PC-9 (cell line): Measurements from ENCODE around the gene KLHDC7B. TPM values are rescaled to one million over a fixed set of nuclear protein-coding genes. Genes with fewer than 3 reads are reported as not detected.

Source experiments
- BruUV-seq: library from RNA; stranded (reverse); fragments of 400-500 nt; replicated peaks from 2 replicates; lab custom pipeline; 2021; lab: Mats Ljungman, UMichigan
- CTCF ChIA-PET: fragments of 300-600 bp; sonication (Branson Sonifier 250); formaldehyde crosslinking; loops from one replicate; lab custom pipeline; 2022; ENCODE audit warnings: antibody characterized with exemption; lab: Charles Lee
- POLR2A ChIA-PET: fragments of 300-600 bp; sonication (Branson Sonifier 250); formaldehyde crosslinking; loops from one replicate; lab custom pipeline; 2022; ENCODE audit warnings: antibody characterized with exemption; ENCODE audit not compliant: unreplicated experiment; lab: Charles Lee
- DNase-seq, 2 experiments: peaks; one replicate each; pipeline versions ENCODE4 v3.0.0 to v3.0.0-alpha.2; 2015 to 2022; ENCODE audit warnings: mixed read lengths in 1 of 2
- H2AFZ ChIP-seq: fragments of 200-600 bp; sonication (generic); 2 replicates; pipeline ENCODE4 v1.8.1; 2017; ENCODE audit warnings: antibody characterized with exemption
- H3F3A ChIP-seq: fragments of 200-600 bp; sonication (generic); 2 replicates; pipeline ENCODE4 v1.8.1; 2017; ENCODE audit warnings: antibody characterized with exemption, mild to moderate bottlenecking, low read depth; ENCODE audit not compliant: insufficient read depth
- H3K27ac ChIP-seq: fragments of 200-600 bp; sonication (generic); 2 replicates; pipeline ENCODE4 v1.6.1; 2016; ENCODE audit warnings: mixed run types
- H3K27me3 ChIP-seq: fragments of 200-600 bp; sonication (generic); 2 replicates; pipeline ENCODE4 v1.6.1; 2016; ENCODE audit warnings: low read depth, mixed run types; ENCODE audit not compliant: insufficient read depth
- H3K36me3 ChIP-seq: fragments of 200-600 bp; sonication (generic); 2 replicates; pipeline ENCODE4 v1.6.1; 2016; ENCODE audit warnings: low read depth, mixed run types
- H3K4me1 ChIP-seq: fragments of 200-600 bp; sonication (generic); replicated peaks from 2 replicates; pipeline ENCODE4 v1.6.1; 2016; ENCODE audit warnings: mixed run types; ENCODE audit not compliant: insufficient read depth
- H3K4me2 ChIP-seq: fragments of 200-600 bp; sonication (generic); 2 replicates; pipeline ENCODE4 v1.6.1; 2017; ENCODE audit warnings: mixed run types
- H3K4me3 ChIP-seq: fragments of 200-600 bp; sonication (generic); 2 replicates; pipeline ENCODE4 v1.6.1; 2016; ENCODE audit warnings: mixed run types
- H3K79me2 ChIP-seq: fragments of 200-600 bp; sonication (generic); 2 replicates; pipeline ENCODE4 v1.6.1; 2017; ENCODE audit warnings: low read depth, mixed run types
- H3K9me2 ChIP-seq: fragments of 200-600 bp; sonication (generic); 2 replicates; pipeline ENCODE4 v1.8.1; 2017; ENCODE audit warnings: mild to moderate bottlenecking; ENCODE audit not compliant: insufficient read depth
- H3K9me3 ChIP-seq: fragments of 200-600 bp; sonication (generic); 2 replicates; pipeline ENCODE4 v1.8.1; 2016; ENCODE audit warnings: low read depth; ENCODE audit not compliant: insufficient read depth
- H4K20me1 ChIP-seq: fragments of 200-600 bp; sonication (generic); 2 replicates; pipeline ENCODE4 v1.8.1; 2017; ENCODE audit not compliant: insufficient read depth
- CTCF ChIP-seq: fragments of 200-600 bp; sonication (generic); conservative IDR thresholded peaks from 2 replicates; pipeline ENCODE4 v1.6.1; 2017; ENCODE audit warnings: mixed run types, antibody characterized with exemption, mild to moderate bottlenecking, moderate library complexity
- EZH2 ChIP-seq: fragments of 200-600 bp; sonication (generic); IDR thresholded peaks from 2 replicates; pipeline ENCODE4 v1.8.0; 2017; ENCODE audit warnings: antibody characterized with exemption, low read depth
- intact Hi-C: fragments of 100-400 bp; cut with micrococcal nuclease; formaldehyde crosslinking; loops from one replicate; pipeline ENCODE4 v1.10.0; 2022; ENCODE audit not compliant: unreplicated experiment
- total RNA-seq: library from RNA; stranded (reverse); gene quantifications from 2 replicates; pipeline ENCODE4 v1.2.3, GENCODE V29; 2021

Gene KLHDC7B
- total RNA-seq, 1 experiment from 2014 or later = 0.72 TPM

DNA sequence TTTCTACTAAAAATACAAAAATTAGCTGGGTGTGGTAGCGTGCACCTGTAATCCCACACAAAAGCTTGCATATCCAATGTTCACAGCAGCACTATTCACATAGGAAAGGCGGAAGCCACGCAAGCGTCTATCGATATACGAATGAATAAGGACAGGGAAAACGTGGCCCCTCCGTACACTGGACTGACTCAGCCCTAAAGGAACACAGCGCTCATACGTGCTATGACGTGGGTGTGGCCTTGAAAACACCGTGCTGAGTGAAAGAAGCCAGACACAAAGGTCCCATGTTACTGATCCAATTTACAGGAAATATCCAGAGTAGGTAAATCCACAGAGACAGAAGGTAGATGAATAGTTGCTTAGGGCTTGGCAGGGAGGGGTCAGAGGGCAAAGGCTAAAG, 45.2 kb upstream of the KLHDC7B start:
- TF ChIP-seq EZH2 = no peak
- TF ChIP-seq CTCF = no peak
- H4K20me1 ChIP-seq = 0 out of 2 replicates have a peak, but pooled peaks cover 3% of the 10 kb centered on the region
- 0 out of 2 replicates have a peak, but pooled peaks cover 5% of the 10 kb centered on the region for H3K36me3 ChIP-seq
- H3K9me3 ChIP-seq = no peaks in the 10 kb centered on the region
- H3K27ac ChIP-seq = no peak overlapping the region
- no peaks in the 10 kb centered on the region for H3K79me2 ChIP-seq
- no TSS peak for BruUV-seq
- H3K4me1 ChIP-seq = peaks cover 12% of the 10 kb centered on the region
- H3K9me2 ChIP-seq = no peaks in the 10 kb centered on the region
- ChIA-PET CTCF (no interaction called here), POLR2A (no interaction called here)
- intact Hi-C loops = no loop called here
- H3K4me3 ChIP-seq = no peak overlapping the region
- no peak overlapping the region for H3K4me2 ChIP-seq
- H2AFZ ChIP-seq = no peak overlapping the region
- no peaks in the 10 kb centered on the region for H3K27me3 ChIP-seq
- DNase-seq = no peak
- peaks cover 45% of the 10 kb centered on the region for H3F3A ChIP-seq

DNA sequence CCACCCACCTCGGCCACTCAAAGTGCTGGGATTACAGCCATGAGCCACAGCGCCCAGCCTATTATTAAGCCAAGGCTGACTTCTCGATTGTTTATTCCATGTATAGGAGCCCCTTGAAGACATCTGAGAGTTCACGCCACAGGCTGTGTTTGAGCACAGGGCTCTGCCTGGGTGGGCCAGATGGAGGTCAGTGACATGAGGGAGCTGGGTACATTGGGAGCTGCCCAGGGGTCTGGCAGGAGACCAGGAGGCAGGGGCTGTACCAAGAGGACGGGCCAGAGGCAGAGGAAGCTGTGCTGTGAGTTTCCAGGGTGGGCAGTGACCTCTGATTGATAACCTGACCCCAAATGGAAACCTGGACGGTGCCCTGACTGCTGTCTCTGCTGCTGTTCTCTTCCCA, 43.6 kb upstream of the KLHDC7B start:
- Histone ChIP-seq H3K79me2 (peaks cover 5% of the 10 kb centered on the region), H3F3A (peaks cover 45% of the 10 kb centered on the region), H3K9me3 (no peaks in the 10 kb centered on the region), H3K4me3 (no peak overlapping the region), H3K27ac (no peak overlapping the region), H2AFZ (no peak overlapping the region), H3K4me1 (peaks cover 19% of the 10 kb centered on the region), H3K27me3 (no peaks in the 10 kb centered on the region), H3K36me3 (0 out of 2 replicates have a peak, but pooled peaks cover 5% of the 10 kb centered on the region), H3K9me2 (no peaks in the 10 kb centered on the region), H3K4me2 (no peak overlapping the region), H4K20me1 (0 out of 2 replicates have a peak, but pooled peaks cover 3% of the 10 kb centered on the region)
- POLR2A ChIA-PET = no interaction called here
- BruUV-seq = no TSS peak
- intact Hi-C loops = no loop called here
- CTCF ChIA-PET = no interaction called here
- TF ChIP-seq CTCF = no peak
- no peak for TF ChIP-seq EZH2
- no peak for DNase-seq

- H3K4me3 ChIP-seq = no peak overlapping the region
- CTCF ChIA-PET = interaction anchor here (0.5 kb wide), 1 partner anchor 29 kb away, joined by 3 read pairs; no protein-coding TSS in a partner anchor
- BruUV-seq = no TSS peak
Measured at GRCh38 chr22:50502628-50503474, 42.8 kb upstream of the KLHDC7B start.

More at GRCh38 chr22:50502628-50503474, 42.8 kb upstream of the KLHDC7B start:
- H3K79me2 ChIP-seq = peaks cover 7% of the 10 kb centered on the region
- TF ChIP-seq CTCF (no peak), EZH2 (no peak)
- peaks cover 37% of the 10 kb centered on the region for H3F3A ChIP-seq
- no peak overlapping the region for H3K4me2 ChIP-seq
- H3K27me3 ChIP-seq = no peaks in the 10 kb centered on the region
- H3K27ac ChIP-seq = no peak overlapping the region
- DNase-seq = no peak
- no peaks in the 10 kb centered on the region for H3K9me2 ChIP-seq
- H3K9me3 ChIP-seq = no peaks in the 10 kb centered on the region
- POLR2A ChIA-PET = interaction anchor here (0.6 kb wide), 1 partner anchor 497 kb away, joined by 10 read pairs; no protein-coding TSS in a partner anchor
- H3K36me3 ChIP-seq = 0 out of 2 replicates have a peak, but pooled peaks cover 5% of the 10 kb centered on the region
- no peak overlapping the region for H2AFZ ChIP-seq
- intact Hi-C loops = no loop called here
- H4K20me1 ChIP-seq = 0 out of 2 replicates have a peak, but pooled peaks cover 3% of the 10 kb centered on the region
- H3K4me1 ChIP-seq = peaks cover 14% of the 10 kb centered on the region
